ENCODE results near the gene ZNF48.

- TF ChIP-seq, protein P1, sequence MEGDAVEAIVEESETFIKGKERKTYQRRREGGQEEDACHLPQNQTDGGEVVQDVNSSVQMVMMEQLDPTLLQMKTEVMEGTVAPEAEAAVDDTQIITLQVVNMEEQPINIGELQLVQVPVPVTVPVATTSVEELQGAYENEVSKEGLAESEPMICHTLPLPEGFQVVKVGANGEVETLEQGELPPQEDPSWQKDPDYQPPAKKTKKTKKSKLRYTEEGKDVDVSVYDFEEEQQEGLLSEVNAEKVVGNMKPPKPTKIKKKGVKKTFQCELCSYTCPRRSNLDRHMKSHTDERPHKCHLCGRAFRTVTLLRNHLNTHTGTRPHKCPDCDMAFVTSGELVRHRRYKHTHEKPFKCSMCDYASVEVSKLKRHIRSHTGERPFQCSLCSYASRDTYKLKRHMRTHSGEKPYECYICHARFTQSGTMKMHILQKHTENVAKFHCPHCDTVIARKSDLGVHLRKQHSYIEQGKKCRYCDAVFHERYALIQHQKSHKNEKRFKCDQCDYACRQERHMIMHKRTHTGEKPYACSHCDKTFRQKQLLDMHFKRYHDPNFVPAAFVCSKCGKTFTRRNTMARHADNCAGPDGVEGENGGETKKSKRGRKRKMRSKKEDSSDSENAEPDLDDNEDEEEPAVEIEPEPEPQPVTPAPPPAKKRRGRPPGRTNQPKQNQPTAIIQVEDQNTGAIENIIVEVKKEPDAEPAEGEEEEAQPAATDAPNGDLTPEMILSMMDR (conservative IDR thresholded peaks at IDR 0.05 in 1 of 2, IDR thresholded peaks at IDR 0.05 in 1 of 2; ENCODE audit: low read depth in 1 of 2, low read length in 2 of 2), result no peak
- TF ChIP-seq EZH2 (IDR thresholded peaks at IDR 0.05; ENCODE audit: low read length, missing control alignments), result no peak
Observed at GRCh38 chr16:30434852-30435251, 39.6 kb downstream of the ZNF48 start.

All from fibroblast of lung (primary cell).